Measurements from ENCODE around the gene COL4A1.
A peak's percentile ranks its signal among the peaks of the same experiment; 100 is the strongest.

The COL4A1 gene

GRCh38 chr13:110109140-110109783 is 197.7 kb downstream of the COL4A1 start:
- Histone ChIP-seq H2BK120ac (ENCODE audit: low read depth, low read length) (no peak overlapping the region), H3K79me1 (ENCODE audit: low read depth, low read length) (no peaks in the 10 kb centered on the region), H2BK15ac (ENCODE audit: low read length) (no peak overlapping the region), H3K9me3 (replicated peaks in 1 of 2; ENCODE audit: control insufficient read depth in 2 of 2, insufficient read depth in 1 of 2, low read depth in 1 of 2, low read length in 2 of 2) (peaks cover 0 to 2% of the 10 kb centered on the region in 2 donors), H3K4ac (ENCODE audit: low read length) (no peak overlapping the region), H2BK12ac (ENCODE audit: low read length) (no peak overlapping the region), H3K23ac (ENCODE audit: low read depth, low read length, poor library complexity) (no peak overlapping the region), H4K91ac (ENCODE audit: low read depth, low read length, poor library complexity) (no peak overlapping the region), H3K18ac (ENCODE audit: low read length) (no peak overlapping the region), H3K27me3 (ENCODE audit: control insufficient read depth in 3 of 3, insufficient read depth in 3 of 3, low read depth in 1 of 3, low read length in 3 of 3) (no peaks in the 10 kb centered on the region), H4K8ac (ENCODE audit: low read depth, low read length) (no peak overlapping the region), H2BK5ac (ENCODE audit: low read length) (no peak overlapping the region), H3K4me3 (ENCODE audit: low read length in 2 of 2) (no peak overlapping the region), H3K4me1 (ENCODE audit: control insufficient read depth in 2 of 2, insufficient read depth in 1 of 2, low read depth in 1 of 2, low read length in 2 of 2) (peaks cover 9% of the 10 kb centered on the region in 2 donors), H3K27ac (replicated peaks; ENCODE audit: low read length) (no peak overlapping the region), H3K36me3 (replicated peaks in 1 of 2; ENCODE audit: control insufficient read depth in 2 of 2, insufficient read depth in 2 of 2, low read length in 2 of 2) (peaks cover 0 to 3% of the 10 kb centered on the region in 2 donors), H3K9ac (ENCODE audit: low read depth, low read length, poor library complexity) (no peak overlapping the region), H2AFZ (ENCODE audit: low read length) (peak overlapping the region; percentile 42), H2AK5ac (ENCODE audit: low read depth, low read length) (no peak overlapping the region), H3K14ac (ENCODE audit: low read length) (no peak overlapping the region), H3K4me2 (ENCODE audit: insufficient read depth, low read length, poor library complexity, severe bottlenecking) (no peak overlapping the region)
- WGBS, 2 donors (ENCODE audit: extremely low coverage in 2 of 2, insufficient read length in 2 of 2, insufficient replicate concordance in 1 of 2), result no CpG with 5 or more reads among the region's 10 CpGs
- DNase-seq (ENCODE audit: low spot score), result no peak

GRCh38 chr13:110108348-110109139 is 198.4 kb downstream of the COL4A1 start:
- peak overlapping the region; percentile 66 for H4K8ac ChIP-seq (ENCODE audit: low read depth, low read length)
- H3K18ac ChIP-seq (ENCODE audit: low read length), result peak overlapping the region; percentile 32
- H3K36me3 ChIP-seq (replicated peaks in 1 of 2; ENCODE audit: control insufficient read depth in 2 of 2, insufficient read depth in 2 of 2, low read length in 2 of 2), result peaks cover 0 to 3% of the 10 kb centered on the region in 2 donors
- H3K27me3 ChIP-seq (ENCODE audit: control insufficient read depth in 3 of 3, insufficient read depth in 3 of 3, low read depth in 1 of 3, low read length in 3 of 3), result no peaks in the 10 kb centered on the region
- peaks cover 9% of the 10 kb centered on the region in 2 donors for H3K4me1 ChIP-seq (ENCODE audit: control insufficient read depth in 2 of 2, insufficient read depth in 1 of 2, low read depth in 1 of 2, low read length in 2 of 2)
- no peak overlapping the region for H2AK5ac ChIP-seq (ENCODE audit: low read depth, low read length)
- H3K23ac ChIP-seq (ENCODE audit: low read depth, low read length, poor library complexity), result no peak overlapping the region
- H2BK120ac ChIP-seq (ENCODE audit: low read depth, low read length), result no peak overlapping the region
- H2BK15ac ChIP-seq (ENCODE audit: low read length), result no peak overlapping the region
- peaks cover 0 to 2% of the 10 kb centered on the region in 2 donors for H3K9me3 ChIP-seq (replicated peaks in 1 of 2; ENCODE audit: control insufficient read depth in 2 of 2, insufficient read depth in 1 of 2, low read depth in 1 of 2, low read length in 2 of 2)
- WGBS, 2 donors (ENCODE audit: extremely low coverage in 2 of 2, insufficient read length in 2 of 2, insufficient replicate concordance in 1 of 2), result 100% methylated on average over 2 of the region's 6 CpGs; no CpG with 5 or more reads in 1 of the 2 donors
- no peaks in the 10 kb centered on the region for H3K79me1 ChIP-seq (ENCODE audit: low read depth, low read length)
- no peak overlapping the region for H2BK5ac ChIP-seq (ENCODE audit: low read length)
- no peak overlapping the region for H3K4me2 ChIP-seq (ENCODE audit: insufficient read depth, low read length, poor library complexity, severe bottlenecking)
- peak overlapping the region; percentile 72 for H3K4ac ChIP-seq (ENCODE audit: low read length)
- H3K14ac ChIP-seq (ENCODE audit: low read length), result peak overlapping the region; percentile 25
- H3K9ac ChIP-seq (ENCODE audit: low read depth, low read length, poor library complexity), result peak overlapping the region; percentile 7
- H3K4me3 ChIP-seq (ENCODE audit: low read length in 2 of 2), result peak overlapping the region in 1 of 2 donors; percentile 27
- H3K27ac ChIP-seq (replicated peaks; ENCODE audit: low read length), result no peak overlapping the region
- peak overlapping the region; percentile 10 for H2AFZ ChIP-seq (ENCODE audit: low read length)
- H4K91ac ChIP-seq (ENCODE audit: low read depth, low read length, poor library complexity), result peak overlapping the region; percentile 10
- peak overlapping the region; percentile 1 for H2BK12ac ChIP-seq (ENCODE audit: low read length)
- DNase-seq (ENCODE audit: low spot score), result peak; percentile 48

- no peak overlapping the region for H3K4me3 ChIP-seq (ENCODE audit: low read length in 2 of 2)
- no CpG with 5 or more reads among the region's 22 CpGs for WGBS, 2 donors (ENCODE audit: extremely low coverage in 2 of 2, insufficient read length in 2 of 2, insufficient replicate concordance in 1 of 2)
- H3K9me3 ChIP-seq (replicated peaks in 1 of 2; ENCODE audit: control insufficient read depth in 2 of 2, insufficient read depth in 1 of 2, low read depth in 1 of 2, low read length in 2 of 2), result peaks cover 2 to 3% of the 10 kb centered on the region in 2 donors
- H3K14ac ChIP-seq (ENCODE audit: low read length), result no peak overlapping the region
- peaks cover 1 to 4% of the 10 kb centered on the region in 2 donors for H3K4me1 ChIP-seq (ENCODE audit: control insufficient read depth in 2 of 2, insufficient read depth in 1 of 2, low read depth in 1 of 2, low read length in 2 of 2)
- no peak overlapping the region for H3K4me2 ChIP-seq (ENCODE audit: insufficient read depth, low read length, poor library complexity, severe bottlenecking)
- H3K23ac ChIP-seq (ENCODE audit: low read depth, low read length, poor library complexity), result no peak overlapping the region
- H3K79me1 ChIP-seq (ENCODE audit: low read depth, low read length), result no peaks in the 10 kb centered on the region
- no peak overlapping the region for H2BK12ac ChIP-seq (ENCODE audit: low read length)
- H3K27ac ChIP-seq (replicated peaks; ENCODE audit: low read length), result no peak overlapping the region
- peak overlapping the region; percentile 16 for H2AK5ac ChIP-seq (ENCODE audit: low read depth, low read length)
- H2BK5ac ChIP-seq (ENCODE audit: low read length), result no peak overlapping the region
- H4K8ac ChIP-seq (ENCODE audit: low read depth, low read length), result no peak overlapping the region
- peaks cover 0 to 3% of the 10 kb centered on the region in 2 donors for H3K36me3 ChIP-seq (replicated peaks in 1 of 2; ENCODE audit: control insufficient read depth in 2 of 2, insufficient read depth in 2 of 2, low read length in 2 of 2)
- H3K27me3 ChIP-seq (ENCODE audit: control insufficient read depth in 3 of 3, insufficient read depth in 3 of 3, low read depth in 1 of 3, low read length in 3 of 3), result peaks cover 0 to 4% (median 0%) of the 10 kb centered on the region in 3 experiments
- no peak overlapping the region for H3K18ac ChIP-seq (ENCODE audit: low read length)
- no peak overlapping the region for H2BK15ac ChIP-seq (ENCODE audit: low read length)
- H2AFZ ChIP-seq (ENCODE audit: low read length), result no peak overlapping the region
- H2BK120ac ChIP-seq (ENCODE audit: low read depth, low read length), result peak overlapping the region; percentile 35
- no peak for DNase-seq (ENCODE audit: low spot score)
- no peak overlapping the region for H4K91ac ChIP-seq (ENCODE audit: low read depth, low read length, poor library complexity)
- no peak overlapping the region for H3K4ac ChIP-seq (ENCODE audit: low read length)
- no peak overlapping the region for H3K9ac ChIP-seq (ENCODE audit: low read depth, low read length, poor library complexity)
These were observed 199.2 kb downstream of the COL4A1 start for GRCh38 chr13:110107568-110108347.

Data from neuronal stem cell (in vitro differentiated cells).